ENCODE data around the gene EMP2. TPM values are rescaled to one million over a fixed set of nuclear protein-coding genes. Genes with fewer than 3 reads are reported as not detected.
"Not testable (repeated sequence)": the region's sequence is repeated elsewhere in the genome, so short reads cannot be mapped to it uniquely, and the experiment has no call there.

The EMP2 gene
- total and polyA plus RNA-seq, 2 of the 4 experiments (the other 2 are of a cell fraction), result 13.8 to 18.3 TPM

GRCh38 chr16:10561001-10561400 is 19.4 kb downstream of the EMP2 start:
- Histone ChIP-seq H3K9me1 (ENCODE audit: insufficient read depth, low read length) (no peaks in the 10 kb centered on the region; the same call in 1 of the 2 replicates), H3K79me1 (ENCODE audit: low read depth in 1 of 2, low read length in 2 of 2) (peaks cover 41 to 49% of the 10 kb centered on the region in 2 experiments), H4K8ac (ENCODE audit: low read depth in 2 of 2, low read length in 2 of 2) (no peak overlapping the region), H2AK9ac (replicated peaks; ENCODE audit: low read depth, low read length, poor library complexity) (no peak overlapping the region), H2BK120ac (ENCODE audit: low read depth, low read length) (no peak overlapping the region), H2AFZ (replicated peaks; ENCODE audit: low read length, poor library complexity) (no peak overlapping the region), H3K36me3 (ENCODE audit: control insufficient read depth, insufficient read depth, low read length) (0 out of 2 replicates have a peak, but pooled peaks cover 2% of the 10 kb centered on the region), H2BK15ac (ENCODE audit: low read depth, low read length) (no peak overlapping the region), H2BK20ac (ENCODE audit: low read depth, low read length) (no peak overlapping the region), H4K20me1 (ENCODE audit: insufficient read depth, low read length) (peaks cover 6% of the 10 kb centered on the region; the same call in 1 of the 2 replicates), H3K27ac (ENCODE audit: insufficient read depth, low read length) (no peak overlapping the region), H3K9me3 (ENCODE audit: control insufficient read depth, insufficient read depth, low read length) (peaks cover 3% of the 10 kb centered on the region), H3K4me2 (ENCODE audit: low read depth, low read length) (no peak overlapping the region), H3K56ac (ENCODE audit: extremely low read depth, insufficient read depth, low read length) (no peak overlapping the region), H2BK5ac (ENCODE audit: low read depth, low read length, poor library complexity, severe bottlenecking) (no peak overlapping the region), H3K23ac (ENCODE audit: low read depth, low read length) (no peak overlapping the region), H3K27me3 (ENCODE audit: control insufficient read depth, insufficient read depth, low read length) (no peaks in the 10 kb centered on the region), H4K91ac (ENCODE audit: insufficient read depth, low read depth, low read length) (no peak overlapping the region), H3K14ac (replicated peaks; ENCODE audit: low read depth, low read length) (no peak overlapping the region), H3K18ac (ENCODE audit: low read depth, low read length) (no peak overlapping the region), H2AK5ac (ENCODE audit: low read depth, low read length) (no peak overlapping the region), H3K4me3 (ENCODE audit: insufficient read depth, low read depth, low read length) (no peak overlapping the region), H3K9ac (ENCODE audit: low read depth, low read length) (no peak overlapping the region), H3K4me1 (ENCODE audit: control insufficient read depth, insufficient read depth, low read length) (peaks cover 3% of the 10 kb centered on the region; the same call in 1 of the 2 replicates), H4K5ac (ENCODE audit: low read depth, low read length) (no peak overlapping the region), H3K4ac (ENCODE audit: low read depth, low read length) (no peak overlapping the region)
- intact Hi-C loops (cut with micrococcal nuclease), result no loop called here
- ChIA-PET POLR2A (ENCODE audit: unreplicated experiment) (no interaction called here), CTCF (no interaction called here)
- DNase-seq (no peak), ATAC-seq (ENCODE audit: low read depth) (no peak)
- 90% methylated on average over 3 of the region's 3 CpGs; no CpG with 5 or more reads in 1 of the 2 experiments for WGBS, 2 experiments (ENCODE audit: extremely low coverage in 2 of 2, insufficient read length in 1 of 2)
- in situ Hi-C loops (cut with MboI; ENCODE audit: low sequenced_read_pairs), result no loop called here
- no TSS peak for BruUV-seq (replicated peaks)
- dilution Hi-C loops (cut with HindIII; ENCODE audit: low sequenced_read_pairs, unreplicated experiment), result no loop called here
- TF ChIP-seq RCOR1 (IDR thresholded peaks at IDR 0.05; ENCODE audit: insufficient replicate concordance, low read length) (no peak), ELK1 (IDR thresholded peaks at IDR 0.05; ENCODE audit: borderline replicate concordance, low read depth, low read length) (no peak), POLR2A (IDR thresholded peaks at IDR 0.05; ENCODE audit: low read depth, low read length) (no peak), NFE2L2 (IDR thresholded peaks at IDR 0.05; ENCODE audit: low read depth, low read length) (no peak), BHLHE40 (IDR thresholded peaks at IDR 0.05; ENCODE audit: low read depth, low read length) (no peak), MXI1 (IDR thresholded peaks at IDR 0.05; ENCODE audit: borderline replicate concordance, low read depth, low read length) (no peak)

GRCh38 chr16:10559792-10560191 is 20.6 kb downstream of the EMP2 start:
- POLR2A ChIA-PET (ENCODE audit: unreplicated experiment); H3K4ac ChIP-seq (ENCODE audit: low read depth, low read length); BruUV-seq (replicated peaks); H3K4me3 ChIP-seq (ENCODE audit: insufficient read depth, low read depth, low read length); H4K8ac ChIP-seq (ENCODE audit: low read depth in 2 of 2, low read length in 2 of 2); H2BK120ac ChIP-seq (ENCODE audit: low read depth, low read length); H2AK5ac ChIP-seq (ENCODE audit: low read depth, low read length); H4K91ac ChIP-seq (ENCODE audit: insufficient read depth, low read depth, low read length); H4K20me1 ChIP-seq (ENCODE audit: insufficient read depth, low read length); H3K23ac ChIP-seq (ENCODE audit: low read depth, low read length); H3K9ac ChIP-seq (ENCODE audit: low read depth, low read length); H3K4me2 ChIP-seq (ENCODE audit: low read depth, low read length); H4K5ac ChIP-seq (ENCODE audit: low read depth, low read length); H2BK20ac ChIP-seq (ENCODE audit: low read depth, low read length); H3K14ac ChIP-seq (replicated peaks; ENCODE audit: low read depth, low read length); CTCF ChIA-PET; intact Hi-C loops (cut with micrococcal nuclease); H3K4me1 ChIP-seq (ENCODE audit: control insufficient read depth, insufficient read depth, low read length); H3K18ac ChIP-seq (ENCODE audit: low read depth, low read length); H3K27ac ChIP-seq (ENCODE audit: insufficient read depth, low read length); H3K27me3 ChIP-seq (ENCODE audit: control insufficient read depth, insufficient read depth, low read length); H3K9me1 ChIP-seq (ENCODE audit: insufficient read depth, low read length); DNase-seq; dilution Hi-C loops (cut with HindIII; ENCODE audit: low sequenced_read_pairs, unreplicated experiment); H2AK9ac ChIP-seq (replicated peaks; ENCODE audit: low read depth, low read length, poor library complexity); in situ Hi-C loops (cut with MboI; ENCODE audit: low sequenced_read_pairs); H2BK15ac ChIP-seq (ENCODE audit: low read depth, low read length); H3K36me3 ChIP-seq (ENCODE audit: control insufficient read depth, insufficient read depth, low read length); H3K56ac ChIP-seq (ENCODE audit: extremely low read depth, insufficient read depth, low read length); H2BK5ac ChIP-seq (ENCODE audit: low read depth, low read length, poor library complexity, severe bottlenecking); H2AFZ ChIP-seq (replicated peaks; ENCODE audit: low read length, poor library complexity); ATAC-seq (ENCODE audit: low read depth); H3K9me3 ChIP-seq (ENCODE audit: control insufficient read depth, insufficient read depth, low read length): not testable (repeated sequence)
- 100% methylated on average over 2 of the region's 4 CpGs; no CpG with 5 or more reads in 1 of the 2 experiments for WGBS, 2 experiments (ENCODE audit: extremely low coverage in 2 of 2, insufficient read length in 1 of 2)
- H3K79me1 ChIP-seq (ENCODE audit: low read depth in 1 of 2, low read length in 2 of 2), result peaks cover 32 to 40% of the 10 kb centered on the region in 2 experiments
